Omental fat pad (tissue), 4 donors: ENCODE measurements around the gene SPINK1. TPM values are rescaled to one million over a fixed set of nuclear protein-coding genes. Genes with fewer than 3 reads are reported as not detected.
"Not testable (repeated sequence)": the region's sequence is repeated elsewhere in the genome, so short reads cannot be mapped to it uniquely, and the experiment has no call there.

ENCODE experiments used
- ATAC-seq: fragments of 150-250 bp; one replicate; pipeline ENCODE4 v1.9.1; 2016; ENCODE audit warnings: mild to moderate bottlenecking, moderate library complexity; ENCODE audit not compliant: low FRiP score
- DNase-seq: peaks from one replicate; pipeline ENCODE4 v3.0.0-alpha.2; 2019; ENCODE audit warnings: low spot score
- CTCF ChIP-seq, 3 donors: fragments of 450-650 bp; IDR thresholded peaks; one replicate each; pipeline ENCODE4 v1.5.1; 2016 to 2017; ENCODE audit warnings: antibody characterized with exemption in 3 of 3, mild to moderate bottlenecking in 3 of 3, moderate library complexity in 2 of 3
- total RNA-seq, 4 donors: library from RNA; depleted of rRNA; stranded (reverse); fragments of >200 nt; gene quantifications; one replicate each; pipeline ENCODE4 v1.1.0, GENCODE V29; 2016

The SPINK1 gene
- total RNA-seq, 4 donors from 2014 or later, result not detected

- not testable (repeated sequence) for DNase-seq, ATAC-seq
These were observed 40.6 kb upstream of the SPINK1 start for GRCh38 chr5:147871980-147872549.

GRCh38 chr5:147869892-147870291 lies 38.4 kb upstream of the SPINK1 start:
- ATAC-seq, DNase-seq: not testable (repeated sequence)

- ATAC-seq, result no peak
- TF ChIP-seq CTCF (IDR thresholded peaks at IDR 0.05), result no peak
These were observed 37.6 kb upstream of the SPINK1 start for GRCh38 chr5:147869112-147869511.

GRCh38 chr5:147863454-147864158 lies 32.1 kb upstream of the SPINK1 start:
- DNase-seq (no peak), ATAC-seq (no peak)
- TF ChIP-seq CTCF (IDR thresholded peaks at IDR 0.05), result no peak

More at GRCh38 chr5:147869112-147869511, 37.6 kb upstream of the SPINK1 start:
- DNase-seq, result no peak

- DNase-seq, result no peak
- TF ChIP-seq CTCF (IDR thresholded peaks at IDR 0.05), result no peak
- ATAC-seq, result no peak
These were observed 29.2 kb upstream of the SPINK1 start for GRCh38 chr5:147860641-147861025.

- DNase-seq, result no peak
- ATAC-seq, result no peak
- TF ChIP-seq CTCF (IDR thresholded peaks at IDR 0.05), result no peak
These were observed 28.6 kb upstream of the SPINK1 start for GRCh38 chr5:147859962-147860640.

- ATAC-seq (no peak), DNase-seq (no peak)
- TF ChIP-seq CTCF (IDR thresholded peaks at IDR 0.05), result no peak
These were observed 27.1 kb upstream of the SPINK1 start for GRCh38 chr5:147858565-147858964.
